Stimulated activated CD8-positive, alpha-beta memory T cell treated with anti-CD3 and anti-CD28 coated beads, Interleukin-2, amount 100 ng/mL, for 48 hours (primary cell): ENCODE data around the gene TMEM95.
"Not testable (repeated sequence)": the region's sequence is repeated elsewhere in the genome, so short reads cannot be mapped to it uniquely, and the experiment has no call there.

Experiments used
- DNase-seq, 2 donors: peaks; one replicate each; pipeline ENCODE4 v3.0.0-alpha.2; 2020; ENCODE audit warnings: low read depth in 2 of 2

Gene TMEM95

GRCh38 chr17:7346761-7347614, 8.0 kb upstream of the TMEM95 start:
- no peak for DNase-seq

DNA sequence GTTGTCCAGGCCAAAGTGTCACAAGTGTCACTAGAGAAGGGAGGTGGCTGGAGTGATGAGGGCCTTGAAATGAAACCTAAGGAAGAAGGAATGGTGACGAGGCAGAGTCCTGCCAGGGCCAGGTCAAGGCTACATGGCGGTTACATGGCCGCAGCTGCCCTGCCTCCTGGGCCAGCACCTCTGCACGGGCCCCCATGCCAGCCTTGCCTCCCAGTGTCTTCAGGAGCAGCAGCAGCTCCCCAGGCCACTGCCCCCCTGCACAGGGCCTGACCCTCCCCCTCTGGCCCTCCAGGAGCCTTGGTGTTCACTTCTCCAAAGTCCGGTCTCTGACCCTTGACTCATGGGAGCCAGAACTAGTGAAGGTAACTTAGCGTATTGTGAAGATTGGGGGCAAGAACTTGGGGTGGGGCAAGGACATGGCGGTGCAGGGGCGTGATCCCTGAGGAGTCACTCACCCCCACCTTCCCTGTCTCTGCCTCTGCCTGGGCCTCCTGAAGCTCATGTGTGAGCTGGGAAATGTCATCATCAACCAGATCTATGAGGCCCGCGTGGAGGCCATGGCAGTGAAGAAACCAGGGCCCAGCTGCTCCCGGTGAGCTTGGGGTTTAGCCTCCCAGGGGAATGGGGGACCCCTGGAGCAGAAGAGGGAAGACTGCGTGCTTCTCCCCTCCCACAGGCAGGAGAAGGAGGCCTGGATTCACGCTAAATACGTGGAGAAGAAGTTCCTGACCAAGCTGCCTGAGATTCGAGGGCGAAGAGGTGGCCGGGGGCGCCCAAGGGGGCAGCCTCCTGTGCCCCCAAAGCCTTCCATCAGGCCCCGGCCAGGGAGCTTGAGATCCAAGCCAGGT, 7.1 kb upstream of the TMEM95 start:
- no peak for DNase-seq

DNA sequence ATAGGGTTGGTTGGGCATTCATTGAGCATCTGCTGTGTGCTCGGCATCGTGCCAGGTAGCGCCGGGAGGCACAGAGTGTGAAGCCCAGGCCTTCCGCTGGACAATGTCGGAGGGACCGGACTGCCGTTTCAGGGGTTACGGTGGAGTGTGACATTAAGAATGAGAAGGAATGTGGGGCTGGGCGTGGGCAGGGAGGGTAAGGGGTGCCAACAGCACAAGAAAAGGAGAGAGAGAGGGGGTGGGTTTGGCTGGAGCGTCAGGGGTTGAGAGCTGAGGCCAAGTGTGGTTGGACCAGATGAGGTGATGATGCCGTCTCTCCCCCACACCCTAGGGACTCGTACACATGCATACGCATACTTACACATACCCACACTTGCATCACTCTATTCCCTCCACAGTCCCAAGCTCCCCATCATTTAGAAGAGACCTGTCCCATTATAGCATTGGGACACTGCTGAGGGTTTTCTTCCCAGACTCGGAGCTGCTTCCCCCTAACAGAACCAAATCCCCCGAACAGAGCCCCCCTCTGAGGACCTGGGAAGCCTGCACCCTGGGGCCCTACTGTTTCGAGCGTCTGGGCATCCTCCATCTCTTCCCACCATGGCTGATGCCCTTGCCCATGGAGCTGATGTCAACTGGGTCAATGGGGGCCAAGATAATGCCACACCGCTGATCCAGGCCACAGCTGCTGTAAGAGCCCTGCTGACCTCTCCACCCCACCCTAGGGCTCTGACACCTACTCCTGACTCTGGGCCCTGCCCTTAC, 6.3 kb upstream of the TMEM95 start:
- DNase-seq = no peak

DNA sequence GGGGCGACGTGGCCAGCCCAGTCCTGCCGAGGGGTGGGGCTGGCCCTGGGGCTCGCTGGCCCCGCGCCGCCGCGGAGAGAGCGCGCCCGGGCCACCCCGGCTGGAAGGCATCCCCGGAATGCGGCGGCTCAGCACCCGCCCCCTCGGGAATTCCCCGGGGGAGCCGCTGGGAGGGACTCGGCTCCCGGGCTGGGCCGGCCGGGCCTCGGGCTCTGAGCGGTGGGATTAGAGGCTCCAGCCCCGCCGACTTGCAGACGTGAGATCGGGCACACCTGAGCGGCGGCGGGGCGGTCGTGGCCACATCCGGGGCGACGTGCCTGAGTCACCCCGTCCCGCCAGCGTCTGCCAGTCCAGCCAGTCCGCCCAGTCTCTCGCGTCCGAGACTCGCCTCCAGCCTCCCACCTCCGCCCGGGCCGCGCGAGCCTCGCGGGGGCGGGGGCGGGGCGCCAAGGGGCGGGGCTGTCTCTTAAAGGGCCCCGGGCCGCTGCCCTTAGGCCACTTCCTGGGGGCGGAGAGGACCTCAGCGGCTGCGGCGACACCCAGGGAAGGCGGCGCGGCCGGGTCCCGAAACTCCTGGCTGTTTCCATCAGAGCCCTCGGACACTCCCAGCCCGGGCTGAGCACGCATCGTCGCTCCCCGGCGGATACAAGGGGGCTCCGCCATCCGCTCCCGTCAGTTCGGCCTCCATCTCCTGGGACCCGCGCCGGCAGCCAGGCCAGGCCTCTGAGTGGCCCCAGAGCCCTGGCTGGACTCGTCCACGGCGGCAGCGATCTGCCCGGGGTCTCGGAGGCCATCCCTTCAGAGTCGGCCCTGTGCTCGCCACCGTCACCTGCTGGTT, 3.1 kb upstream of the TMEM95 start, which contains the start of gene KCTD11:
KCTD11 (plus strand) TSS at position 498 of the 838 bp plus-strand sequence.
- DNase-seq = peak; percentile 69 to 85

DNA sequence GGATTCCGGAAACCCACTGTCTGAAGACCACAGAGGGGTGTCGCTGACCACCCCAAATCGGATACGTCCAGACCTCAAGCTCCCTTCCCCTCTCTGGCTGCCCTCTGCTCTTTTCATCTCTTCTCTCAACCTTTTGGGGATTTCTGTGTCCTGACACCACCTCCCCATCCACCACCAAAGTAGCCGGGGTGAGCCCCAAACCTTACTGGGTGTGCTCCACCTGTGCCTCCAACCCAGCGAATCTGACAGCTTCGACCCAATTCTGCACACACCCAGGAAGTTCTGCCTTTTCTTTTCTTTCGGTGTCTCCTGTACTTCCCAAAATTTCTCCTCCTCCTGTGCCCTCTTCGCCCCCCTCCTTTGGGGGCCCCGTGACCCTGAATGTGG, 2.5 kb upstream of the TMEM95 start:
- no peak for DNase-seq

DNA sequence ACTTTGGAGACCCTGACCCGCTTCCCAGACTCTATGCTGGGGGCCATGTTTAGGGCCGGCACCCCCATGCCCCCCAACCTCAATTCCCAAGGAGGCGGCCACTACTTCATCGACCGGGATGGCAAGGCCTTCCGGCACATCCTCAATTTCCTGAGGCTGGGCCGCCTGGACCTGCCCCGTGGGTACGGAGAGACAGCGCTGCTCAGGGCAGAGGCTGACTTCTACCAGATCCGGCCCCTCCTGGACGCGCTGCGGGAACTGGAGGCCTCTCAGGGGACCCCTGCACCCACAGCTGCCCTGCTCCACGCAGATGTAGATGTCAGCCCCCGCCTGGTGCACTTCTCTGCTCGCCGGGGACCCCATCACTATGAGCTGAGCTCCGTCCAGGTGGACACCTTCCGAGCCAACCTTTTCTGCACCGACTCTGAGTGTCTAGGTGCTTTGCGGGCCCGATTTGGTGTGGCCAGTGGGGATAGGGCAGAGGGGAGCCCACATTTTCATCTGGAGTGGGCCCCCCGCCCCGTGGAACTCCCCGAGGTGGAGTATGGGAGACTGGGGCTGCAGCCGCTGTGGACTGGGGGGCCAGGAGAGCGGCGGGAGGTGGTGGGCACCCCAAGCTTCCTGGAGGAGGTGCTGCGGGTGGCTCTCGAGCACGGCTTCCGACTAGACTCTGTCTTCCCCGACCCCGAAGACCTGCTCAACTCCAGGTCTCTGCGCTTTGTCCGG, 1.9 kb upstream of the TMEM95 start:
- no peak for DNase-seq

DNA sequence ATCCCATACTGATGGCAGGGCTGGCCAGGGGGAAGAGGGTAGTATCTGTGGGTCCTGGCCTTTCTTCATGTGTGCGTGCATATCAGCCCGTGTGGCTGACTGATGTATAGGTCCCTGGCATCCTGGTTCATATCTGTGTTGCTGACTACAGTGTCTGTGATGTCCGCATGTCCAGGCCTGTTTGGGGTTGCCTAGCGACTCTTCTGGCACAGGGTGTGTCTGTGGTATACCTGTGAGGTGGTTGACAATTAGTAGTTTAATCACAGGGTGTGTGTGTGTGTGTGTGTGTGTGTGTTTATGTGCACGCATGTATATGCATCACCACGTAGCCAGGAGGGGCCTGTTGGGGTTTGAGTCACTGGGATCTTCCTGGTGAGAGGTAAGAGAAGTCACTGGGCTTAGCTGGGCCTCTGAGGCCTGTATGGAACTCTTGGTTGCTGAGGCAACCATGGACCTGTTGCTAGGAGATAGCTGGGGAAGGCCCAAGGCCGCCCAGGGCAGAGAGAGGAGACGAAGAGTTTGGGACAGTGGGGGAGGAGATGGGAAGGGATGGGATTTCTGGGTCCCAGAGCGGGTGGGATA, 603 bp upstream of the TMEM95 start:
- no peak for DNase-seq

DNA sequence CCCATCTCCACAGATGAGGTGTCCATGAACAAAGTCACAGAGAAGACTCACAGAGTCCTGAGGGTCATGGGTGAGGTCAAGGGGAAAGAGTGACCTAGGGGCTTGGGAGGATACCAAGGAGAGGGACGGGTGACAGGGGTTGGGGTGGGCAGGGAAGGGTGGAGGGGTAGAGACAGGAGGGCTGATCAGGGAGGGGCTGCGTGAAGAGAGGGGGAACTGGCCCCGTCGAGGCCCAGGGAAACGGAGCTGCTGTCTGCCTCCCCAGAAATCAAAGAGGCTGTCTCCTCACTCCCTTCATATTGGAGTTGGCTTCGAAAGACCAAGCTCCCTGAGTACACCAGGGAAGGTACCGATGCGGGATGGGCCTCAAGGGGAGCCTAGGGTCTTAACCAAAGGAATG, 617 bp downstream of the TMEM95 start:
- DNase-seq = no peak

DNA sequence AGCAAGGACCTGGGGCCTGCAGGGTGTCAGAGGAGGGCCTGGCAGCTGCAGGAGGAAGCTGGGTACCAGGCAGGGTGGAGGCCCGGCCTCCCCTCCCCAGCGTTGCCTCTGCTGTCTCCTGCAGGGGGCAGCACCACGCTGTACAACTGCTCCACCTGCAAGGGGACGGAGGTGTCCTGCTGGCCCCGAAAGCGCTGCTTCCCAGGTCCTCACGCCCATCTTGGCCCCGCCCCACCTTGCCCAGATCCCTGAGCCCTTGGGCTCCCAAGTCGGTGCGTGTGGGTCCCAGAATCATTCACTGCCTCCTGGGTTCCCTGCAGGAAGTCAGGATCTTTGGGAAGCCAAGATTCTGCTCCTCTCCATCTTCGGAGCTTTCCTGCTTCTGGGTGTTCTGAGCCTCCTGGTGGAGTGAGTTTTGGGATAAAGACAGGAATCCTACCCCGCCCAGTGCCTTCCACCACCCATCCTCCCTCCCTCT, 1.2 kb downstream of the TMEM95 start:
- peak; percentile 76 to 84 for DNase-seq

DNA sequence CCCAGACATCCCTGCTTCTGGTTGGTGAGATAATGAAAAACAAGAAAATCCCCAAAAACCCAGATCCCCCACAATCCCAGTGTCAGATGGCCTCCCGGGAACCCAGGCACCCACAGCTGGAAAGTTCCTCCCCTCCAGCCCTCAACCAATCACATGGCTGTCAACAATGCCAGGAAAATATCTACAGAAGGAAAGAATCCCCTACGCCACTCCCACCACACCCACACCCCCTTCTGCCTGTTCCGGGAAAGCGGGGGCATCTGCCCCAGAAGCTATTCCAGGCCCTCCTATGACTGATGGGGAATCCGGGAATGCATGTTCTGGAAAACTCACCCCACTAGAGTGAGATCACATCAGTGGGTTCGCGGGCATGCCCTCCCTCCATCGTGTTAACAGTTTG, 1.8 kb downstream of the TMEM95 start:
- no peak for DNase-seq

DNA sequence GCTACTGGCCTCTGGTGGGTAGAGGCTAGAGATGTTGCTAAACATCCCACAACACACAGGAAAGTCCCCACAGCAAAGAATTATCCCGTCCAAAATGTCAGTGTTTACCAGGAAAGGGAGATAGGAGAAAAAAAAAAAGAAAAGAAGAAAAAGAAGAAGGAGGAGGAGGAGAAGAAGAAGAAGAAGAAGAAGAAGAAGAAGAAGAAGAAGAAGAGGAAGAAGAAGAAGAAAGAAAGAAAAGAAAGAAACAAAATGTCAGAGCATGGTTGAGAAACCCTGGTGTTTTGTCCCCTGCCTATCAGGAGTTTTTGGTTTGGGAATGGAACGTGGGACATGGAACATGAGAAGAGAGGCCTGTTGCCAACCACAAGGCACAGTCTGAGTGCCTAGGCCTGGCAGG, 2.4 kb downstream of the TMEM95 start:
- DNase-seq = no peak

GRCh38 chr17:7361906-7362305, 7.0 kb downstream of the TMEM95 start:
- no peak for DNase-seq

DNA sequence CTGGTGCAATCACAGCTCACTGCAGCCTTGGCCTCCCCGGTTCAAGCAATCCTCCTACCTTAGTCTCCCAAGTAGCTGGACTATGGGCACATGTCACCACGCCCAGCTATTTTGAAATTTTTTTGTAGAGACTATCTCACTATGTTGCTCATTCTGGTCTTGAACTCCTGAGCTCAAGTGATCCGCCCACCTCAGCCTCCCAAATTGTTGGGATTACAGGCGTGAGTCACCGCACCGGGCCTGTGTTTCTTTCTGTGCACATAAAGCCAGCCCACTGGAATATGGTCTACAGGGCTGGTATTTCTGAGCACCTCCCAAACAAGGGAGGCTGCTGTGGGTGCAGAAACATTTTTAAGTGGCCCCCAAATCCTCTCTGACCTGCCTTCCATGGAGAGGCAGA, 8.4 kb downstream of the TMEM95 start:
- no peak for DNase-seq

DNA sequence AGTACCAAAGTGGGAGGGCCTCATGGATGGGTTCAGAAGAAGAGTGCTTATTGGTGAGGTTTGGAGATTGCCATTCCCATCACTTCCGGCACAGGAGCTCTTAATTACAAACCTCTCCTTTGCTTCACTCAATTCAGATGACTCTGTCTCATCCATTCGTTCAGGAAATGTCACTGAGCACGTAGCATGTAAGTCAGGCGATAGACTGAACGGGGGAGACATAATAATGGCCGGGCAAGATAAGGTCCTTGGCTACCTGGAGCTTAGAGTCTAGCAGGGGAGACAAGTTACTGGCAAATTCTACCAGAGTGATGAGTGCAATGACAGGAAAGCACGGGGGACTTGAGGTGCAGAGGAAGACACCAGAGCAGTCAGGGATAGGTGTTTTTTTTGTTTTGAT, 11.0 kb downstream of the TMEM95 start:
- not testable (repeated sequence) for DNase-seq

DNA sequence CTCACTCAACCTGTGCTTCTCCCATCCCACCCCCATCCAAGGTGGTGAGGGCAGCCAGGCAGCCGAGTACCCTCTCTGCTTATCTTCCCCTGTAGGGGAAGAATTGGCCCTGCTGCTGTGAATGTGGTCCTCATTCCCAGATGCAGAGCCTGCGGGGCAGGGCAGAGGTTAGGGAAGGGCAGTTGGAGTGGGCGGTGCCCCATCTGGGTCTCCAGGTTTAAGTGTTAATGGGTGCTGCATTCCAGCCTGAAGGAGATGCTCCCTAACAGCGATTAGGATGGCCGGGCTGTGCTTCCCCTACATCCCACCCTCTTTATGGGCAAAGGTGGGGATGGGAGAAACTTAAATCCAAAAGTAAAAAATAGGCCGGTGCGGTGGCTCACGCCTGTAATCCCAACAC, 12.1 kb downstream of the TMEM95 start:
- DNase-seq = no peak

DNA sequence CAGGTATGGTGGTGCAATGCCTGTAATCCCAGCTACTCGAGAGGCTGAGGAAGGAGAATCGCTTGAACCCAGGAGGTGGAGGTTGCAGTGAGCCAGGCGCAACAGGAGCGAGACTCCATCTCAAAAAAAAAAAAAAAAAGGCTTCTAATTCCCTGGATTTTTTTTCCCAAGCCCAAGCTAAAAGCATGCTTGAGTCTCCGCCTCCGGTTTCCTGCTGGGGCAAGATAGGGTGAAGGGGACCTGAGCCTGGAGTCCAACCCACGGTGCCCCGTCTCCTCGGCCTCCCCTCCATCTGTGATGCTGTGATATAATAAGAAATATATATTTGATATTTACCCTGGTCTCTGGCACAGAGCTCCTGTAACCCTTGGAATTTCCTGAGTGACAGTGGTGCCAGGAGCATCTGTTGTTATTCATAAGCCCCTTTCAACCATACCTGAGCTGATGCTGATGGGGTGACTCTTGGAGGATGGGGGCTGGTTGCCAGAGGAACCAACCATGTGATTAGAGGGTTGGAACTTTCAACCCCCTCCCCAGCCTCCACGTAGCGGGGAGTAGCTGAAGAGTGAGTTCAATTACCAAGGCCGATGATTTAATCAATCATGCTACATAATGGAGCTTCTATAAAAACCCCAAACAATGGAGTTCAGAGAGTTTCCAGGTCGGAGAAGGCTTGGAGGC, 13.1 kb downstream of the TMEM95 start:
- no peak for DNase-seq

DNA sequence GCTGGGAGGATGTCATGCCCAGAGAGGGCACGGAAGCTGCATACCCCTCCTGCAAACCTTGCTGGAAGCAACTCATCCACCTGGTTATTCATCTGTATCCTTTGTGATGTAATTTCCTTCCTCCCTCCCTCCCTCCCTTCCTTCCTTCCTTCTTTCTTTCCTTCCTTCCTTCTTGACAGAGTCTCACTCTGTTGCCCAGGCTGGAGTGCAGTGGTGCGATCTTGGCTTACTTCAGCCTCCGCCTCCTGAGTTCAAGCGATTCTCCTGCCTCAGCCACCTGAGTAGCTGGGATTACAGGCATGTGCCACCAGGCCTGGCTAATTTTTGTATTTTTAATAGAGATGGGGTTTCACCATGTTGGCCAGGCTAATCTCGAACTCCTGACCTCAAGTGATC, 13.6 kb downstream of the TMEM95 start:
- not testable (repeated sequence) for DNase-seq

DNA sequence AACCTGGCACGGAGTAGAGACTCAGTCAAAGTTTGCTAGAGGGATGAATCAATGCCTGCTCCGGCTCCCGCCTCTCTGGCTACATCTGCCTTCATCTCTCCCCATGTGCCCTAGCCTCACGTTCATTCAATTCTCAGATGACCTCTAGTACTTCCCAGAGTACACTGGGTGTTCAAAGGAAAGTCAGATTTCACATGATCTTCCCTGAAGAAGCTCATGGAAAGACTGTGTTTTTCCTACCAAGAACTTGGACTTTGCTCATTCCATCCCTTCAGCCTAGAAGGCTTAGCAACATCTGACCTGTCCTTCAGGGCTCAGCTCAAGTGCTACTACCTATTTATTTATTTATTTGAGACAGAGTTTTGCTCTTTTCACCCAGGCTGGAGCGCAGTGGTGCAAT, 14.9 kb downstream of the TMEM95 start:
- DNase-seq = no peak

- no peak for DNase-seq
These were observed 15.9 kb downstream of the TMEM95 start for GRCh38 chr17:7370853-7371252.
